HS-5 (cell line): ENCODE results near the gene MCTP1.
A peak's percentile ranks its signal among the peaks of the same experiment; 100 is the strongest.
"Not testable (repeated sequence)": the region's sequence is repeated elsewhere in the genome, so short reads cannot be mapped to it uniquely, and the experiment has no call there.

Source experiments
- DNase-seq: peaks from one replicate; pipeline ENCODE4 v3.0.0-alpha.2; 2012; ENCODE audit warnings: low read depth

The MCTP1 gene

GRCh38 chr5:94959279-94959678 is 325.6 kb downstream of the MCTP1 start:
- not testable (repeated sequence) for DNase-seq

GRCh38 chr5:94945656-94946055 is 339.2 kb downstream of the MCTP1 start:
- DNase-seq: no peak

GRCh38 chr5:94944160-94944559 is 340.7 kb downstream of the MCTP1 start:
- no peak for DNase-seq

GRCh38 chr5:94941122-94941755 is 343.7 kb downstream of the MCTP1 start:
- DNase-seq: no peak

- no peak for DNase-seq
Observed at GRCh38 chr5:94932259-94932658, 352.6 kb downstream of the MCTP1 start.

- no peak for DNase-seq
Observed at GRCh38 chr5:94928891-94929290, 356.0 kb downstream of the MCTP1 start.

GRCh38 chr5:94920570-94920969 is 364.3 kb downstream of the MCTP1 start:
- no peak for DNase-seq

- no peak for DNase-seq
Observed at GRCh38 chr5:94916619-94917018, 368.3 kb downstream of the MCTP1 start.

GRCh38 chr5:94911276-94911675 is 373.6 kb downstream of the MCTP1 start:
- no peak for DNase-seq

- DNase-seq: no peak
Observed at GRCh38 chr5:94910721-94911120, 374.2 kb downstream of the MCTP1 start.

- peak; percentile 23 for DNase-seq
Observed at GRCh38 chr5:94908889-94909480, 375.9 kb downstream of the MCTP1 start.

GRCh38 chr5:94906750-94907149 is 378.1 kb downstream of the MCTP1 start:
- no peak for DNase-seq

- DNase-seq: no peak
Observed at GRCh38 chr5:94903726-94904125, 381.2 kb downstream of the MCTP1 start.

GRCh38 chr5:94901191-94901979 is 383.5 kb downstream of the MCTP1 start:
- DNase-seq: peak; percentile 62

GRCh38 chr5:94900006-94900505 is 384.8 kb downstream of the MCTP1 start:
- DNase-seq: no peak

GRCh38 chr5:94893412-94894135 is 391.3 kb downstream of the MCTP1 start:
- DNase-seq: no peak

- no peak for DNase-seq
Observed at GRCh38 chr5:94891972-94892371, 392.9 kb downstream of the MCTP1 start.

GRCh38 chr5:94891565-94891964 is 393.3 kb downstream of the MCTP1 start:
- DNase-seq: no peak

GRCh38 chr5:94890907-94891306 is 394.0 kb downstream of the MCTP1 start:
- no peak for DNase-seq

- DNase-seq: no peak
Observed at GRCh38 chr5:94888674-94889073, 396.2 kb downstream of the MCTP1 start.

- DNase-seq: no peak
Observed at GRCh38 chr5:94885931-94886330, 399.0 kb downstream of the MCTP1 start.

GRCh38 chr5:94884311-94884710 is 400.6 kb downstream of the MCTP1 start:
- no peak for DNase-seq
